Heart left ventricle (tissue), 16 donors: ENCODE results near the gene C4orf46. TPM values are rescaled to one million over a fixed set of nuclear protein-coding genes. Genes with fewer than 3 reads are reported as not detected.
"Not testable (repeated sequence)": the region's sequence is repeated elsewhere in the genome, so short reads cannot be mapped to it uniquely, and the experiment has no call there.

Experiments
- ATAC-seq, 4 donors: fragments of 200-7000 bp; cut with Tn5 transposase; one replicate each; pipeline ENCODE4 v1.9.1; 2020 to 2022; ENCODE audit warnings: moderate library complexity in 4 of 4, mild to moderate bottlenecking in 3 of 4, moderate number of reproducible peaks in 1 of 4
- DNase-seq, 5 donors: peaks; one replicate each; pipeline ENCODE4 v3.0.0-alpha.2; 2020
- H3K27ac ChIP-seq, 12 donors: fragments of 200-600 bp; sonication (generic) in 4 of 12; one replicate each; pipeline versions ENCODE4 v1.5.0 to v1.8.0; 2016 to 2022; ENCODE audit warnings: mild to moderate bottlenecking in 2 of 12
- H3K27me3 ChIP-seq, 9 donors: fragments of 200-600 bp; sonication (generic) in 2 of 9; one replicate each; pipeline versions ENCODE4 v1.5.1 to v1.8.0; 2016 to 2022; ENCODE audit warnings: mild to moderate bottlenecking in 3 of 9
- H3K36me3 ChIP-seq, 9 donors: fragments of 200-600 bp; sonication (generic) in 2 of 9; one replicate each; pipeline versions ENCODE4 v1.5.0 to v1.8.0; 2018 to 2022; ENCODE audit warnings: mild to moderate bottlenecking in 2 of 9
- H3K4me1 ChIP-seq, 12 donors: fragments of 200-600 bp; sonication (generic) in 4 of 12; one replicate each; pipeline versions ENCODE4 v1.5.0 to v1.8.0; 2016 to 2022; ENCODE audit warnings: mild to moderate bottlenecking in 3 of 12
- H3K4me3 ChIP-seq, 12 donors: fragments of 200-600 bp; sonication (generic) in 4 of 12; one replicate each; pipeline versions ENCODE4 v1.5.0 to v1.8.0; 2017 to 2022; ENCODE audit warnings: mild to moderate bottlenecking in 9 of 12, moderate library complexity in 4 of 12
- H3K9me3 ChIP-seq, 12 donors: fragments of 200-600 bp; sonication (generic) in 4 of 12; one replicate each; pipeline versions ENCODE4 v1.5.0 to v1.8.0; 2016 to 2022; ENCODE audit warnings: mild to moderate bottlenecking in 1 of 12
- POLR2A ChIP-seq, 2 donors: fragments of 450-650 bp; IDR thresholded peaks; one replicate each; pipeline ENCODE4 v1.6.1; 2017; ENCODE audit warnings: antibody characterized with exemption in 2 of 2, mild to moderate bottlenecking in 2 of 2, moderate library complexity in 2 of 2
- WGBS, 4 donors: extraction: QIAGEN DNeasy Blood & Tissue Kit in 2 of 4; methylation state at CpG; one replicate each; pipeline versions ENCODE4 v1.1.5 to v1.1.7; 2013 to 2018; 5-methylcytosine and 5-hydroxymethylcytosine counted together
- intact Hi-C, 10 donors: fragments of 100-400 bp; cut with DNase I; formaldehyde crosslinking; loops; one replicate each; pipeline versions ENCODE4 v1.11.1 to v1.14.2; 2022
- polyA plus RNA-seq, 2 donors: library from polyadenylated mRNA; stranded (reverse); fragments of 200-250 nt; gene quantifications; one replicate each; pipeline ENCODE4 v1.2.3, GENCODE V29; 2013
- total RNA-seq, 9 donors: library from RNA; depleted of rRNA in 2 of 9; stranded (reverse); fragments of >200 nt in 2 of 9; fragmentation: NEBNext Ultra II Directional in 3 of 9; extraction: Animal tissue kit (Norgen Biotek cat#: 25700) in 3 of 9; gene quantifications; one replicate each; pipeline versions ENCODE4 v1.1.0 to v1.2.4, GENCODE V29; 2016 to 2023
- TF ChIP-seq, protein P1 (sequence below), 12 donors: fragments of 200-600 bp; sonication (generic) in 4 of 12; IDR thresholded peaks; one replicate each; pipeline versions ENCODE4 v1.5.0 to v1.8.0; 2018 to 2022; ENCODE audit warnings: antibody characterized with exemption in 12 of 12, mild to moderate bottlenecking in 5 of 12
- donor health status: ischemic (EF 13 %, LVEDD 7.1; RV severe dilation, severe dysfunction).
- donor health status: healthy with polysubstance abuse.
- donor health status: DM: no; HTN: yes; CAD: no.
- donor health status: DM: no; HTN: no; CAD: no.
- donor health status: ischemic (EF 25% LVEDD 6.9; RV normal size, moderate dysfunction).
- donor health status: ischemic (EF 25% LVEDD 5.7; RV mildly dilated, moderate dysfunction).
- donor health status: healthy.
- donor health status: DM: yes; HTN: yes; CAD: no.
- donor health status: ischemic (EF 35%, LVEDD 5.7; RV mildly dilated, moderate dysfunction).
- donor health status: nonischemic (EF 11% LVEDD 7.7; RV severe dilation, severe dysfunction).
- donor health status: DM: yes; HTN: yes; CAD: no.
- donor health status: PGD.
- donor health status: ischemic (EF 29% LVEDD 5.4; RV normal size, mild dysfunction).
- donor health status: nonischemic (EF 23%, LVEDD 6.1; RV moderate dilation, normal function).

The C4orf46 gene
- total and polyA plus RNA-seq, 11 donors = 2.0 to 8.1 (median 4.1) TPM

DNA sequence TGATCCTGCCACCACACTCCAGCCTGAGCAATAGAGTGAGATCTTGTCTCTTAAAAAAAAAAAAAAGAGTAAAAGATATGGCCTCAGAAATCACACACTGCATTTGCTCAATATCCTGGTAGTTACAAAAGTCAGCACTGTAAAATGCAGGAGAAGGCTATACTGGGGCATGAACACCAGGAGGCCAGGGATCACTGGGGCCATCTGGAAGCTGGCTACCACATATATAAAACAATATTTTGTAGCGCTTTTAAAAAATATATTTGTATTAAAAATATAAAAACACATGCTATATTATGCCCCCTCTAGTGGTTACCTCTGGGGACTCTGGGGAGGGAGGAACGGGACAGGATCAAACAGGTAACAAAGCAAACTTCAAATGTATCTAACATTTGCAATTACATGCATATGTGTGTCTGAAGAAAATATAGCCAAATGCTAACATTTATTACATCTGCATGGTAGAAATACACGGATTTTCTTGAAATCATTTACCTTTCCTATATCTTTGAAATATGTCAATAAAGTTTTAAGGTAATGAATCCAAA lies 4.0 kb downstream of the C4orf46 start:
- Histone ChIP-seq H3K4me1 (peaks cover 0 to 13% (median 10%) of the 10 kb centered on the region in 12 donors), H3K4me3 (no peak overlapping the region), H3K9me3 (no peaks in the 10 kb centered on the region), H3K36me3 (peaks cover 0 to 5% (median 0%) of the 10 kb centered on the region in 9 donors), H3K27me3 (no peaks in the 10 kb centered on the region), H3K27ac (no peak overlapping the region)
- DNase-seq (no peak), ATAC-seq (no peak)
- 84 to 90% (median 87%) methylated on average over 3 of the region's 3 CpGs for WGBS, 4 donors
- intact Hi-C loops = no loop called here
- no peak for TF ChIP-seq POLR2A (IDR thresholded peaks at IDR 0.05)
- TF ChIP-seq, protein P1, sequence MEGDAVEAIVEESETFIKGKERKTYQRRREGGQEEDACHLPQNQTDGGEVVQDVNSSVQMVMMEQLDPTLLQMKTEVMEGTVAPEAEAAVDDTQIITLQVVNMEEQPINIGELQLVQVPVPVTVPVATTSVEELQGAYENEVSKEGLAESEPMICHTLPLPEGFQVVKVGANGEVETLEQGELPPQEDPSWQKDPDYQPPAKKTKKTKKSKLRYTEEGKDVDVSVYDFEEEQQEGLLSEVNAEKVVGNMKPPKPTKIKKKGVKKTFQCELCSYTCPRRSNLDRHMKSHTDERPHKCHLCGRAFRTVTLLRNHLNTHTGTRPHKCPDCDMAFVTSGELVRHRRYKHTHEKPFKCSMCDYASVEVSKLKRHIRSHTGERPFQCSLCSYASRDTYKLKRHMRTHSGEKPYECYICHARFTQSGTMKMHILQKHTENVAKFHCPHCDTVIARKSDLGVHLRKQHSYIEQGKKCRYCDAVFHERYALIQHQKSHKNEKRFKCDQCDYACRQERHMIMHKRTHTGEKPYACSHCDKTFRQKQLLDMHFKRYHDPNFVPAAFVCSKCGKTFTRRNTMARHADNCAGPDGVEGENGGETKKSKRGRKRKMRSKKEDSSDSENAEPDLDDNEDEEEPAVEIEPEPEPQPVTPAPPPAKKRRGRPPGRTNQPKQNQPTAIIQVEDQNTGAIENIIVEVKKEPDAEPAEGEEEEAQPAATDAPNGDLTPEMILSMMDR (IDR thresholded peaks at IDR 0.05) = peak in 9 of 12 donors; percentile 4 to 50 (median 41)

DNA sequence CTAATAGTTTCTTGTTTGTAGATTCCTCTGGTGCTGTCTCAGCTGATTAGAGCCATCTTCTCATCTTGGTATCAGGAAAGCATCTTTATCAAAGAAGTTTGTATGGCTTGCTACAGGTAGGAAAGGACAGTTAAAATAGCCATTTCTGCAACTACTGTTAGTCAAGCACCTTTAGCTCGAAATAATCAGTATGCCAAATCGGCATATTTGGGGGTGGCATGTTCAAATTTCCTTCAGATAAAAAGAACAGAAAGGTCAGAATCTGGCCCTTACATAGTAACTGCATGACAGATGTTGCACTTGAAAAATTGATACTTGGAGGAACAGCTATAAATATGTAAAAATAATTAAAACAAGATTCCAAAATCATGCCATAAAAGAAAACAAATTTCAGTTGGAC lies 4.8 kb downstream of the C4orf46 start:
- 93 to 98% (median 96%) methylated on average over 2 of the region's 2 CpGs for WGBS, 4 donors
- DNase-seq (no peak), ATAC-seq (no peak)
- TF ChIP-seq POLR2A (IDR thresholded peaks at IDR 0.05) = no peak
- TF ChIP-seq, protein P1 (IDR thresholded peaks at IDR 0.05) = no peak
- intact Hi-C loops = no loop called here
- peaks cover 0 to 11% (median 9%) of the 10 kb centered on the region in 12 donors for H3K4me1 ChIP-seq
- H3K9me3 ChIP-seq = no peaks in the 10 kb centered on the region
- peaks cover 0 to 5% (median 0%) of the 10 kb centered on the region in 9 donors for H3K36me3 ChIP-seq
- no peak overlapping the region for H3K4me3 ChIP-seq
- no peak overlapping the region for H3K27ac ChIP-seq
- H3K27me3 ChIP-seq = no peaks in the 10 kb centered on the region

DNA sequence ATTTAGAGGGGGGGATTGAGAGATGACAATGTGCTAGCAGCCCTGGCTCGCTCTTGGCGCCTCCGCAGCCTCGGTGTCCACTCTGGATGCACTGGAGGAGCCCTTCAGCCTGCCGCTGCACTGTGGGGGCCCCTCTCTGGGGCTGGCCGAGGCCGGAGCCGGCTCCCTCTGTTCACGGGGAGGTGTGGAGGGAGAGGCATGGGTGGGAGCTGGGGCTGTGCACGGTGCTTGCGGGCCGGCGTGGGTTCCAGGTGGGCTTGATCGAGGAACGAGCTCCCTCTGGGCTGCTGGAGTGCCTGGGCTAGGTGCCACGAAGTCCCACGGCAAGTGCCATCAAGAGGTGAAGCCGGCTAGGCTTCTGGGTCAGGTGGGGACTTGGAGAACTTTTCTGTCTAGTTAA lies 6.9 kb downstream of the C4orf46 start:
- TF ChIP-seq, protein P1 (IDR thresholded peaks at IDR 0.05) = no peak
- TF ChIP-seq POLR2A (IDR thresholded peaks at IDR 0.05) = no peak
- ATAC-seq = no peak
- intact Hi-C loops = no loop called here
- no peaks in the 10 kb centered on the region for H3K27me3 ChIP-seq
- H3K9me3 ChIP-seq = no peaks in the 10 kb centered on the region
- H3K27ac ChIP-seq = no peak overlapping the region
- peaks cover 0 to 5% (median 0%) of the 10 kb centered on the region in 9 donors for H3K36me3 ChIP-seq
- H3K4me1 ChIP-seq = no peaks in the 10 kb centered on the region
- H3K4me3 ChIP-seq = no peak overlapping the region
- no peak for DNase-seq
- WGBS, 4 donors = 93 to 99% (median 98%) methylated on average over 16 to 18 of the region's 18 CpGs

DNA sequence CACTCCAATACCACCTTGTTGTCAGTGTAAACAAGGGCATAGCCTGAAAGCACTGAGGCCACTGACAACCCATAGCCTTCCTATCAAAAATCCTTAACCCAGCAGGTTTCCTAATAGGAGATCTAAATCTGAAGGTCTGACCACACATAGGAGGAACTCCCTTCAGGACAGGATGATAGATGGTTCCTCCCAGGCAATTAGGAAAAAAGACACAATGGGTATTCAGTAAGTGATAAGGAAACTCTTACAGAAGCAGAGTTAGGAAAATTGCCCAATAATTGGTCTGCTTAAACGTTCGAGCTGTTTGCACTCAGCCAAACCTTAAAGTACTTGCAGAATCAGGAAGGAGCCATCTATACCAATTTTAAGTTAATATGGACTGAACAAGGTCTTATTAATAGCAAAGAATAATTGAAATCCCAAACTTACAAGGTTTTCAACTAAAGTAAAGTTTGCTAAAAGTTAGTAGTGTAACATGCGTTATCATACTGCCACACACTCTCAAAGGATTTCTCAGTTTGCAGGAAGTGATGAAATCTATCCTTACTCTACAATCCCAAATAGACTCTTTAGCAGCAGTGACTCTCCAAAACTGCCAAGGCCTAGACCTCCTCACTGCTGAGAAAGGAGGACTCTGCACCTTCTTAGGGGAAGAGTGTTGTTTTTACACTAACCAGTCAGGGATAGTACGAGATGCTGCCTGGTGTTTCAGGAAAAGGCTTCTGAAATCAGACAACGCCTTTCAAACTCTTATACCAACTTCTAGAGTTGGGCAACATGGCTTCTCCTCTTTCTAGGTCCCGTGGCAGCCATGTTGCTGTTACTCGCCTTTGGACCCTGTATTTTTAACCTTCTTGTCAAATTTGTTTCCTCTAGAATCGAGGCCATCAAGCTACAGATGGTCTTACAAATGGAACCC lies 7.7 kb downstream of the C4orf46 start:
- H3K4me3 ChIP-seq, H3K27me3 ChIP-seq, H3K4me1 ChIP-seq, ATAC-seq, intact Hi-C loops, DNase-seq, H3K36me3 ChIP-seq, H3K9me3 ChIP-seq, H3K27ac ChIP-seq: not testable (repeated sequence)
- 78 to 82% (median 79%) methylated on average over 8 of the region's 8 CpGs for WGBS, 4 donors

DNA sequence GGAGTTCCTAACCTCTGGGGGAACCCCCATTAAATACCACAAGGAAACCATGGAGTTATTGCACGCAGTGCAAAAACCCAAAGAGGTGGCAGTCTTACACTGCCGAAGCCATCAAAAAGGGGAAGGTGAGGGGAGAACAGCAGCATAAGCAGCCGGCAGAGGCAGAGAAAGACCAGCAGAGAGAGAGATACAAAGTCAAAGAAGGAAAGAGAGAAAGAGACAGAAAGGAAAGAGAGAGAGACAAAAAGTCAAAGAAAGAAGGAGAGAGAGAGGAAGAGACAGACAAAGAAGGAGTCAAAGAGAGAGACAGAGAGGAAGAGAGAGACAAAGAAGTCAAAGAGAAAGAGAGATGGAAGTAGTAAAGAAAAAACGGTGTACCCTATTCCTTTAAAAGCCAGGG lies 8.4 kb downstream of the C4orf46 start:
- H3K36me3 ChIP-seq, H3K9me3 ChIP-seq, H3K27ac ChIP-seq, H3K27me3 ChIP-seq, ATAC-seq, H3K4me1 ChIP-seq, intact Hi-C loops, DNase-seq, H3K4me3 ChIP-seq: not testable (repeated sequence)
- WGBS, 4 donors = 61 to 69% (median 64%) methylated on average over 4 of the region's 4 CpGs
